Left renal cortex interstitium (tissue), 4 donors: ENCODE measurements around the gene ING5. TPM values are rescaled to one million over a fixed set of nuclear protein-coding genes. Genes with fewer than 3 reads are reported as not detected.

ENCODE experiments used
- DNase-seq, 4 donors: peaks; one replicate each; pipeline ENCODE4 v3.0.0-alpha.2; 2013; ENCODE audit warnings: low read depth in 4 of 4, low spot score in 2 of 4, missing footprints in 1 of 4
- polyA plus RNA-seq, 4 donors: library from polyadenylated mRNA; unstranded; fragments of 120-200 nt; gene quantifications; one replicate each; pipeline ENCODE4 v1.2.1, GENCODE V29; 2013; ENCODE audit not compliant: insufficient read length in 4 of 4

Gene ING5
- polyA plus RNA-seq, 4 donors: 37.2 to 55.8 (median 43.1) TPM

GRCh38 chr2:241774419-241775222 lies 72.8 kb downstream of the ING5 start:
- no peak for DNase-seq

GRCh38 chr2:241775223-241776177 lies 73.7 kb downstream of the ING5 start:
- DNase-seq: no peak

GRCh38 chr2:241776336-241777169 lies 74.7 kb downstream of the ING5 start, which contains the start of gene GAL3ST2:
Gene GAL3ST2 (plus strand): TSS chr2:241776822. CDS start chr2:241776956, 134 bp downstream.
- no peak for DNase-seq

GRCh38 chr2:241777170-241777685 lies 75.4 kb downstream of the ING5 start:
- no peak for DNase-seq

GRCh38 chr2:241777686-241778627 lies 76.1 kb downstream of the ING5 start:
- no peak for DNase-seq

Other genes starting within 250 kb of the ING5 start
- gene STK25, start 193.5 kb upstream of the ING5 start, polyA plus RNA-seq: 100 to 1,000 TPM; 189 to 222 (median 210) TPM
- 10 to 100 TPM; 22.8 to 38.0 (median 25.3) TPM for gene BOK, start 143.3 kb upstream of the ING5 start, polyA plus RNA-seq
- gene THAP4, start 64.9 kb upstream of the ING5 start, polyA plus RNA-seq: 10 to 100 TPM; 57.6 to 75.1 (median 69.1) TPM
- 100 to 1,000 TPM in 2 of 4 donors, 10 to 100 TPM in 2; 58.9 to 113 (median 87.1) TPM for gene ATG4B, start 64.3 kb upstream of the ING5 start, polyA plus RNA-seq
- gene DTYMK, start 15.2 kb upstream of the ING5 start, polyA plus RNA-seq: 10 to 100 TPM; 32.1 to 52.6 (median 51.0) TPM
- gene D2HGDH, start 32.6 kb downstream of the ING5 start, polyA plus RNA-seq: 10 to 100 TPM; 27.3 to 59.6 (median 41.1) TPM
- gene GAL3ST2, start 74.8 kb downstream of the ING5 start, polyA plus RNA-seq: under 1 TPM; 0.13 to 0.83 (median 0.45) TPM
- gene NEU4, start 107.2 kb downstream of the ING5 start, polyA plus RNA-seq: 1 to 10 TPM; 1.2 to 4.1 (median 1.9) TPM
- gene PDCD1, start 156.9 kb downstream of the ING5 start, polyA plus RNA-seq: under 1 TPM; 0.21 to 0.33 (median 0.29) TPM
- gene RTP5, start 167.7 kb downstream of the ING5 start, polyA plus RNA-seq: under 1 TPM in 1 of 4 donors, not detected in 3; 0.09 TPM